ENCODE measurements around the gene GNB1L.

Gene GNB1L

GRCh38 chr22:19875531-19876313, 21.0 kb upstream of the GNB1L start:
- no peak for TF ChIP-seq CTCF (IDR thresholded peaks at IDR 0.05)

- no peak for TF ChIP-seq CTCF (IDR thresholded peaks at IDR 0.05)
Observed at GRCh38 chr22:19875061-19875530, 20.4 kb upstream of the GNB1L start.

- TF ChIP-seq CTCF (IDR thresholded peaks at IDR 0.05) = no peak
Observed at GRCh38 chr22:19874307-19875060, 19.8 kb upstream of the GNB1L start.

- no peak for TF ChIP-seq CTCF (IDR thresholded peaks at IDR 0.05)
Observed at GRCh38 chr22:19873960-19874306, 19.3 kb upstream of the GNB1L start.

- TF ChIP-seq CTCF (IDR thresholded peaks at IDR 0.05) = no peak
Observed at GRCh38 chr22:19873138-19873959, 18.7 kb upstream of the GNB1L start.

GRCh38 chr22:19872779-19873137, 18.1 kb upstream of the GNB1L start:
- TF ChIP-seq CTCF (IDR thresholded peaks at IDR 0.05) = no peak
